ENCODE measurements around the gene NRROS.
"Not testable (repeated sequence)": the region's sequence is repeated elsewhere in the genome, so short reads cannot be mapped to it uniquely, and the experiment has no call there.

The NRROS gene

DNA sequence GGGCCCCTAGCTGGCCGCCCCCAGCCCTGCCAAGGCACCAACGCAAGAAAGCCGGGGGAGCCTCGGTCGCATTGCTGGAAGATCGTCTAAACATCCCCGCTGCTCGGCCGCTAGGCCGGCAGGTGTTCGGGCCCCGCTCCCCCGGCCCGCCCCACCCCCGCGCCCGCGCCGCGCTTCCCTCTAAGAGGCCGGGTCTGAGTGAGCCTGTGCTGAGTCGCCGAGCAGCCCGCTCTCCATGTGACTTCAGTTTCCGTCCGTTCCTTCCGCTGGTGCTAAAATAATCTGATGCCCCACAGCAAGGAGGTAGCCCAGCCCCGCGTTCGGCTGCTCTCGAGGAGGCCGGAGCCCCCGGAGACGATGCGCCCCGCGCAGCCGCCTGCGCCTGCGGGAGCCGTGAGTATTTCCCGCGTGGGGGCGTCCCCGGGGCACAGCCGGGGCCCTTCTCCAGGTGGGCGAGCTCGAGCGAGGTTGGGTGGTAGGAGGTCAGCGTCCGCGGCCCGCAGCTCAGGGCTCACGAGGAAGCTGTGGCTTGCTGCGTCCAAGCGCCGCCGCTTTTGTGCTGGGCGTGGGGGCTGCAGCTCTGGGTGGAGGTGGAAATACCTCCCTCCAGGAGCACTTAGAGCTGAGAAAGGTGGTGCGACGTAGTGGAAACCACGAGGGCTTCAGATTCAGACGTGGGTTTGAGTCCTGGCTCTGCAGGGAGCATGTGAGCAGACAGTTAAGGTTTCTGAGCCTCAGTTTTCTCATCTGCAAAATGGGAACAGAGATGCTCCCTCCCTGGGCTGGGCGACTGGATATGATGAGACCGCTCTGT lies at the start of gene NRROS:
Gene NRROS, plus strand, starts transcription at position 212 of the 814 bp plus-strand sequence. CDS start 14,846 bp downstream, outside the sequence.
- peak; percentile 78 for DNase-seq

DNA sequence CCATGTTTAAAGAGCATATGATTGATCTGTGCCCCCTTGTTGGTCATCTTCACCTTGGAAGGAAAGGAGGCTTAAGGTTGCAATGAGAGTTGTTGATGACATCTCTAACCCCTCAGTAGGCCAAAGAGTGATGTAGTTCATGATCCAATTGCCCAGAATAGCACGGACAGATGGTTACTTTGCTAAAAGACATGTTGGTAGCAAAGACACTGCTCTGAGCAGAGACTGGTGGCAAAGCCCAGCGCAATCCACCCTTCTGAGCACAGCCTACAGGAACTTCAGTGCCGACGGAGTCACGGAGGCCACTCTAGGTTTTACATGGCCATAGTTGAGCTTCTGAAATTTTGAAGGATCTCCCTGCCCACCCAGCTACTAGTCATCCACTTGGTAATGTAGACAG lies 49.2 kb upstream of the NRROS start:
- no peak for DNase-seq

DNA sequence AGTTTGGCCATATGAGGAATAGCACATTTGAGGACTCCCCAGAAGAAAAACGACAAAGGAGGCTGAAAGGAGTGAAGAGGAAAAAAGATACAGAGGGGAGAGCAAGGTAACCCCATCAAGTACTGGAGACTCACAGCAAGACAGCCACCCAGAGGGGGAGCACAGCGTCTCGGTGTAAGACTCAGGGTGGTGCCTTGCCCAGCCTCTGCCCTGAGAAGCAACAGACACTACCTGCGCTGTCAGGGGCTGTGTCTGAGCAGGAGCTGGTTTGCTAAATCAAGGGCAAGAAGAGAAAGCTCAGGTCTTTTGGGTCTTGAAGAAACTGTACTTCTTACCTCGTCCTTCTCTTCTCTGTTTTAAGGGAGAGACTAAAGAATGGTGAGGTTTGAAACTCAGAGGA lies 43.1 kb upstream of the NRROS start:
- DNase-seq, result no peak

DNA sequence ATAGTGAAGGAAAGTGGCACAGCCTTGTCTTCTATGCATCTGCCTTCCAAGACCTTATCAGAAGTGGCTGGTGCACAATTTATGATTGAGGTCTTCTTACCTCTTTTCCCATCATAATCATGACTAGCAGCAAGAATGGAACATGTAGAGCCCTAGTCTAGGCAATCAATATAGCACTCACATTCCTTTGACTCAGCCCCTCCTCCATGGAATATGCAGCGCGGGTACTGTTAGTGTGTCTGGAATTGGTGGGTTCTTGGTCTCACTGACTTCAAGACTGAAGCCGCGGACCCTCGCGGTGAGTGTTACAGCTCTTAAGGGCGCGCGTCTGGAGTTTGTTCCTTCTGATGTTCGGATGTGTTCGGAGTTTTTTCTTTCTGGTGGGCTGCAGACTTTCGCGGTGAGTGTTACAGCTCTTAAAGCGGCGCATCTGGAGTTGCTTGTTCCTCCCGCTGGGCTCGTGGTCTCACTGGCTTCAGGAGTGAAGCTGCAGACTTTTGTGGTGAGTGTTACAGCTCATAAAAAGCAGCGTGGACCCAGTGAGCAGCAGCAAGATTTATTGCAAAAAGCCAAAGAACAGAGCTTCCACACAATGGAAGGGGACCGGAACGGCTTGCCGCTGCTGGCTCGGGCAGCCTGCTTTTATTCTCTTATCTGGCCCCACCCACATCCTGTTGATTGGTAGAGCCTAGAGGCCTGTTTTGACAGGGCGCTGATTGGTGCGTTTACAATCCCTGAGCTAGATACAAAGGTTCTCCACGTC lies 41.3 kb upstream of the NRROS start:
- not testable (repeated sequence) for DNase-seq

DNA sequence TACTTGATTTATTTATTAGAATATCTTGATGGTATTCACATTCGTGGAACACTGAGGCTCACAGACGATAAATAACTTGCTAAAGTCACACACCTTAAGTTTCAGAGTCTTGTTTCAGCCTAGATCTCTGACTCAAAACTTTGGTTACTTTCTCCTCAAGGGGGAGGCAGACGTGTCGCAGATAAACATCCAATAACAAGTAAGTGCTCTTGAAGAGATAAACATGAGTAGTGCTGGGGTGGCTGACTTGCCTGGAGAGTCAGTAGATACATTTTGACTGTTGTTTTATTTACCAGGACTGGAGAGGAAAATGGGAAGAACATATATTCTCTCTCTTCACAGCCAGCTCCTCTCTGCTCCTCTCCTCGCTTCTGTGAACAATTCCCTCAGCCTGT lies 39.8 kb upstream of the NRROS start:
- DNase-seq, result no peak

DNA sequence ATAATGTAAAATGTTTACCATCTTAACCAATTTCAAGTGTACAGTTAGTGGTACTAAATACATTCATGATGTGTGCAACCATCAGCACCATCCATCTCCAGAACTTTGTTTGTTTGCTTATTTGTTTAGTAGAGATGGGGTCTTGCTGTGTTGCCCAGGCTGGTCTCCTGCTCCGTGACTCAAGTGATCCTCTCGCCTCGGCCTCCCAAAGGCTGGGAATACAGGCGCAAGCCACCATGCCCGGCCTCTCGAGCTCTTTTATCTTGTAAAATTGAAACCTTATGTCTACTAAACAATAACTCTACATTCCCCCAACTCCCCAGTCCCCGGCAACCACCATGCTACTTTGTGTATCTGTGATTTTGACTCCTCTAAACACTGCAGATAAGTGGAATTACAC lies 39.1 kb upstream of the NRROS start:
- no peak for DNase-seq

DNA sequence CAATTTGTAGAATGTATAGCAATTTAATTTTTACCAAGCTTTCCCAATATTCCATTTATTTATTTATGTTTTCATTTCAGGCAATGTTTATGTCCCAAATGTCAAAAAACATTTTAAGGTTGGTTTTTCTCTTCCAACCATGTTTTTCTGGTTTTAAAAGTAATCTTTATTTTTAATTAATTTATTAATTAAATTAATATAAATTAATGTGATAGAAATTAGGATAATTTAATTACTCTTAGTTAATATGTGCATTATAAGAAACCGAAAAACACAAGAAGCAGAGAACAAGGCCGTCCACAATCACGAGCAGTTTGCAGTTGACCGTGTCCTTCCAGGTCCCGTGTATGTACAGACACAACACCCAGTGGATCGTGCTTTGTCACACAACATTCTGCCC lies 36.8 kb upstream of the NRROS start:
- DNase-seq, result no peak

DNA sequence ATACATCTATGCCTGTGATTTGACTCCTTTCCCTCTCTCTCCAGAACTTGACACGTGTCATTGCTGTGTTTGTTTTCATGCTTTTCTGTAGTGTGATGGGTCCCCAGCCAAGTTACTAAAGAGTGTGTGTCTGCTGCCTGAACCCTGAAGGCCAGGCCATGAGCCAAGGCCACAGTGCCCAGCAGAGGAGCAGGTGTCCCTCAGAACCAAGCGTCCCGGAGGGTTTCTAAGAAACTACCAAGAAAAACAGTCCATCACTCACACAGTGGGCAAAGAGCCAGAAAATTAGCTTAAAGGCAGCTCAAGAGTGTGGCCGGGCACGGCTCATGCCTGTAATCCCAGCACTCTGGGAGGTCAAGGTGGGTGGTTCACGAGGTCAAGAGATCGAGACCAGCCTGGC lies 35.8 kb upstream of the NRROS start:
- DNase-seq, result peak; percentile 53

DNA sequence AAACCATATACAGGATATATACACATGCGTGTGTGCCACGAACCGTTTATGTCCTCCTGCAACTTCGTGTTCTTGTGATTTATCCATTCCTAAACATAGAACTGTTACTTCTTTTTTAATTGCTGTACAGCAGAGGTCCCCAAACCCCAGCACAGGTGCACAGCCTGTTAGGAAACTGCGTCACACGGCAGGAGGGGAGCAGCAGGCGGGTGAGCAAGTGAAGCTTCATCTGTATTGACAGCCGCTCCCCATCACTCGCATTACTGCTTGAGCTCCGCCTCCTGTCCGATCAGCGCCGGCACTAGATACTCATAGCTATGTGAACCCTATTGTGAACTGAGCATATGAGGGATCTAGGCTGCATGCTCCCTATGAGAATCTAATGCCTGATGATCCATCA lies 34.9 kb upstream of the NRROS start:
- no peak for DNase-seq

DNA sequence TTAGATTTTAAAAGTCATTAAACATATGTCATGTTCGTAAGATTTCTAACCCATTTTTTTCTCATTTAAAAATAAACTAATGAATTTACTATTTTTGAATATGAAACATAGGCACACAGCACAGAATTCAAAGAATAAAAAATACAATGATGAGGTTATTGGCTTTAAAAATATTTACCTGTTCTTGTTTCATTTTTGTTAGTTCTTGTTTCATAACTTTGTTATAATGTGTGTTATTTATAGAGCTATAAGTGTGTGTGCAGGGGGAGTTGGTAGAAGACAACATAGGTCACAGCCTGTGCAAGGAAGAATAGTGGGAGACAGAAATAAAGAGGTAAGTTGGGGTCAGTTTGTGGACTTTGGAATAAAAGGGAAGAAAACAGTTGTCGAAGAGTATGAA lies 30.8 kb upstream of the NRROS start:
- no peak for DNase-seq

DNA sequence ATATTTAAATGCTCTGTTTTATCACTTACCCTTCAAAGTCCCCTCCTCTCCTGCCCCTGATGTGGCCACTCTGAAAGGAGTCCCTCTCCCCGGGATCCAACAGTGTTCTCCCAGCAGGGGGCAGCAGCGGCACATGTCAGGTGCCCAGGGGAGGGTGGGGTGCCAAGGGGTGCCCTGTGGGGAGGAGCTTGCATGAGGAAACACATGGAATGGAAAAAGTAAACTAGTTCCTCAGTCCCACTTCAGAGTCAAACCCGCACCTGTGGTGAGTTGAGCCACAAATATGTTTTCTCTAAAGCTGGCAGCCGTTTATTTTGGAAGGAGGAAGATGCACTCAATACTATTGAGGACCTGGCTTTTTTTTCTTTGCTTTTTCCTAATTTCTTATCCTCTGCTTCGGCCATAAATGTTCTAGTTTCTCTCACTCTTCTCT lies 30.1 kb upstream of the NRROS start:
- peak; percentile 95 for DNase-seq

DNA sequence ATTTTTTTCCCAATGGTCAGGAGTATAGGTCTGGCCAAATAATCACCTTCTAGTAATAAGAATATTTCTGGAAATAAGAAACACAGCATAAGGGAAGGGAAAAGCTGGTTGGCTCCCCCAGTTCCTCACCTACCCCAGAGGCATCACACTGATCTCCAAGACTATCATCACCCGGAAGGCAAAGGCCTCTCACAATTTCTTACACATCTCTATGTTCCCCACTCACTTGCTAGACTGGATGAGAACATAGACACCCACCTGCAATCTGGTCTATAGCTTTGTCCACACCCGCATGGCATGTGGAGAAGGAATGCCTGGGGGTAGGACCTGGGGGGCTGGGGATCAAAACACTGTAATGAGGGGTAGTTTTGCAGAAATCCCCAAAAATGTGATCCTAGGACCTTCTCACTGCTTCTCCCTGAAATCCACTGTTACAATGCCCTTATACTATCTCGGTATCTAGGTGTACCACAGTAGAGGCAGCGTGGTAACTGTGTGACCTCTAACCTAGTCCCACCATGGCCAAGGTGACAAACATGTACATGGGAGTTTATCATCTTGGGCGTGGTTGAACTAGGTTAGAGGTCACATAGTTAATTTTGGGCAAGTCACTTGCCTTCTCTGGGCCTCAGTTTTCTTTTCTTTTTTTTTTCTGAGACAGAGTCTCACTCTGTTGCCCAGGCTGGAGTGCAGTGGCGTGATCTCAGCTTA lies 29.5 kb upstream of the NRROS start:
- no peak for DNase-seq

DNA sequence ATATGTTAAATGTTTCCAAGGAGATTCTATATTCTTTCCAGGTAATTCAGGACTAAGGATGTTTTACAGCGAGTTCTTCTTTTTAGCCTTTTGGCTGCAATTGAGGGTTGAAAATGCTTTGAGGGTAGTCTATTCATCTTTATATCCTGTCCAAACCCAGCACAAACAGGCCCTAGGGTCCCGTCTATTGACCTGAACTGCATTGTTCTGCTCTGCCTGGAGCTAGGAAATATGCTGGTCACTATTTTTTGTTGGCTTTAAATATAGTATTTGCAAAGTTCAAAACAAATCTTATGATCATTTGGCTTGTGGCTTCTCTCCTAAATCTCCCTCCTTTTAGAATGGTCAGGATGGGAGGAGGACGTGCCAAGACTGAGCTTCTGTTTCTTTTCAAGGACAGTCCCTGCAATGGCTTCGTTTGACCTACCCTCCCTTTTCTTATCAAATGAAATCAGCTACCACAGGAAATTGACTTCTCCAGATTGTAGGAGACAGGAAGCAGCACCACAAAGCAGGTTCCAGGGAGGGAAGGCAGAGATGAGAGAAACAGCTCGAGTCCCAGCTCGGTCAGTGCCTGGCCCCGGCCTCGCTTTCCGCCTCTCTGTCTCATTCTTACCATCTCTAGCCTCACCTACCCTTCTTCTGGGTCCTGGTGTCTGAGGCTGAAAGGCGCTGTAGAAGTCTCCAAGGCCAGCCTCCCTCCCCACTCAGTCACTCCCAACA lies 27.6 kb upstream of the NRROS start:
- DNase-seq, result peak; percentile 93

DNA sequence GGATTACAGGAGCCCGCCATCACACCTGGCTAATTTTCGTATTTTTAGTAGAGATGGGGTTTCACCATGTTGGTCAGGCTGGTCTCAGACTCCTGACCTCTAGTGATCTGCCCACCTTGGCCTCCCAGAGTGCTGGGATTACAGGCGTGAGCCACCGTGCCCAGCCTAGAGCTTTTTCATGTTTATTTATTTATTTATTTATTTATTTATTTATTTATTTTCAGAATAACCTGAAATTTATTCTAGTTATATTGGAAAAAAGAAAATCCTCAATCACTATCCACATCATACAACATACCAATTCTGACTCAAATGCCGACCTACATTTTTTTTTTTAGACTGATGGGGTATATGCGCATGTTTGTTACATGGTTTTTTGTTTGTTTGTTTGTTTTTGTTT lies 24.3 kb upstream of the NRROS start:
- DNase-seq, result not testable (repeated sequence)

DNA sequence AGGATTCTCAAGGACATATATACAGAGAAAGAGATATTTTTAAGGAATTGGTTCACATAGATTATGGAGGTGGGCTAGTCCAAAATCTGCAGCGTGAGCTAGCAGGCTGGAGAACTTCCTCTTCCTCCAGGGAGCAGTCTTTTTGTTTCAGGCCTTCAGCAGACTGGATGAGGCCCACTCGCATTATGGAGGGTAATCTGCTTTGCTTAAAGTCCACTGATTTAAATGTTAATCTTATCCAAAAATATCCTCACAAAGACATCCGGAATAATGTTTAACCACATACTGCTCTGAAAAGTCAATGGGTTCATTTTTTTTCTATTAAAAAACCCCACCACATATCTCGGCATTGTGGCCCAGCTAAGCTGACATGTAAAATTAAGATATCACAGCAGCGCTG lies 22.2 kb upstream of the NRROS start:
- DNase-seq, result peak; percentile 29

DNA sequence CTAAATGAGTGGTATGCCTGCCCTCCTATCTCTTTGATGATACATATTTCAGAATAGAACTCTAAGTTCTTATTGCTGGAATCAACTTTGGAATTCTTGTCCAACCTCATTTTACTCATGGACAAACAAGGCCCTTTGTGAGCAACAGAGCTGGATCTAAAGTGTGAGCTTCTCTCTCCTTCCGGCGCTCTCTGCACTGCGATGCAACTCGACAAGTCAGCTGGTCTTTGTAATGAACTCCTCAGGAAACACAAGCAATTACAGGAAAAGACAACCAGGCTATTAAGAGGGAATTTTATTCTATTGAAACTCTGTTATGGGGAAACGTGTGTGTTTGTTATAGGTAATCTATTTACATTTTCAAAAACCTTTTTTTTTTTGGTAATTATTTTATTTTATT lies 20.3 kb upstream of the NRROS start:
- no peak for DNase-seq

DNA sequence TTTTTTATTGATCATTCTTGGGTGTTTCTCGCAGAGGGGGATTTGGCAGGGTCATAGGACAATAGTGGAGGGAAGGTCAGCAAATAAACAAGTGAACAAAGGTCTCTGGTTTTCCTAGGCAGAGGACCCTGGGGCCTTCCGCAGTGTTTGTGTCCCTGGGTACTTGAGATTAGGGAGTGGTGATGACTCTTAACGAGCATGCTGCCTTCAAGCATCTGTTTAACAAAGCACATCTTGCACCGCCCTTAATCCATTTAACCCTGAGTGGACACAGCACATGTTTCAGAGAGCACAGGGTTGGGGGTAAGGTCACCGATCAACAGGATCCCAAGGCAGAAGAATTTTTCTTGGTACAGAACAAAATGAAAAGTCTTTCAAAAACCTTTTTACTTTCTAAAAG lies 19.9 kb upstream of the NRROS start:
- DNase-seq, result not testable (repeated sequence)

DNA sequence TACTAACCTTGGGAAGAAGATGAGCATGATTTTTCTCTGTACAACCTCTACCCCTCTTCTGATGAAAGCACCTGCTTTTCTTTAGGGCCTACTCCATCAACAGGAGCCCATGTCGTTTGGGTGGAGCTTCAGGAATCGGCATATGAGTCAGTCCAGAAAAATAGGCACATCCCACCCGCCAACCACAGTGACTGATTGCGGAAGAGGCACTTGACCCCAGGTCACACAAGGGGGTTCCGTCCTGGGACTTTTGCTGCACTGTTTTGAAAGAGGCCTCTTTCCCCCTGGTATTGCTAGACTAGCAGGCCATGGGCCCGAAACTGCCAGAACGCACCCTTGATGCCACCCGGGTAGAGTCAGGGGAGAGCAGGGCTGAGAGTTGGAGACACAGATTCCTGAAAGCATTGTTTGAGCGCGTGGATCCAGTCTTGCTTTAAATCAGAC lies 19.3 kb upstream of the NRROS start:
- DNase-seq, result peak; percentile 84

DNA sequence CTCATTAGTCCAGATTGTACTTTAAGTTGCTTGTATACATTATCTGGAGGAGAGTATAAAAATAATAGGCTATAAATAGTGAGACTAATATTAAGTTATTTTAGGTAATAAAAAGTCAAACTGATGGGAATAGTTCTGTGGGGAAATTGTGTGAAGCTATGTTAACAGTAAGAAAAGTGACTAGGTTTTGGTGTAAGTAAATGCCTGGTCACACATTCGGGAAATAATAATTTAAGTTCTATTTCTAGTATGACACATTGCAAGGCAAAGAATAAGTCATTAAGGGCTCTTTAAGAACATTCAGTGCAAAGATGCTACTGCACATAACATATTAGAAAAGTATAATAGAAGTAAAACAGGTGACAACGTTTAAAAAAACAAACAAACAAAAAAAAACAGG lies 18.8 kb upstream of the NRROS start:
- DNase-seq, result no peak

DNA sequence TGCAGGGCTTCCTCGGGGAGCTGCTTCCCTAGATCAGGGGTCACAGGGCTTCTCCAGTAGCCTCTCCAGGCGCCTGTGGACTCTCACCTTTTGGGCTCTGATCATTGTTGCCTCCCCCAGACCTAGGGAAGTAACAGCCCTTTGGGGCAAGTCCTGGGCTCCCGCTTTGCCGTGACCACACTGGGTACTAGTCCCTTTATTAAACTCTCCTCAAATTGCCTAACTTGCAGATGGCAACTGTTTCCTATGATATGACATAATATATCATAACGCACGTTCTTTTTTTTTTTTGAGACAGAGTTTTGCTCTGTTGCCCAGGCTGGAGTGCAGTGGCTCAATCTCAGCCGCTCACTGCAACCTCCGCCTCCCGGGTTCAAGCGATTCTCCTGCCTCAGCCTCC lies 17.9 kb upstream of the NRROS start:
- no peak for DNase-seq

DNA sequence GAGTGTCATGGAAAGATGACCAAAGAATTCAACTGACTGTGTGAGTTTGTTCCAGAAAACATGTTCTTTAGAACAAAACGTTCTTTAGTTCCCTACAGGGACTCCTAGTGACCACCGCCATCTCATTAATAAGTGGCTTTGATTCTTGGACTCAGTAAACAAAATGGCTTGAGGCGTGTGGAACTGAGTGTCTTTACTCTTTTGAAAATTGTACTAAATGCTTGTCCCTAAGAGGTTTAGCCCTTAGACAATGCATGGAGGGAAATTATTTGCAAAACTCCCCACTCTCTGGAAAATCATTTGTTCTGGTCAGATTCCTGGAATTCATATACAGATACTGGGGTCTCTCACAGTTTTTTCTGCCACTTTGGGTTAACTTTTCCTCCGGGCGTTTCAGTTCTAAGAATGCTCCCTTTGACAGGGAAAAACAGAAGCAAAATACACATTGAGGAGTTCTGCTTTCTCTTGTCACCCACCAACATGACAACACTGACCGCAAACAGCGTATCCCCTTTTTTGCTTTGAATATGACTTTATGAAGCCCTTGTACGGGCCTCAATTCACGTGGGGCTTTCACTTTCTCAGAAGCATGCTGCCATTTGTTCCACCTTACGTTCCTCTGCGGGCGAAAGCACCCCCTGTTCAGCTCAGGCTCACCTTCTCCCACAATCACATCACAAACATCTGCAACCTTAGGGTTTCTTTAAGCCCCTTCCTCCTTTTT lies 15.3 kb upstream of the NRROS start:
- peak; percentile 45 for DNase-seq

DNA sequence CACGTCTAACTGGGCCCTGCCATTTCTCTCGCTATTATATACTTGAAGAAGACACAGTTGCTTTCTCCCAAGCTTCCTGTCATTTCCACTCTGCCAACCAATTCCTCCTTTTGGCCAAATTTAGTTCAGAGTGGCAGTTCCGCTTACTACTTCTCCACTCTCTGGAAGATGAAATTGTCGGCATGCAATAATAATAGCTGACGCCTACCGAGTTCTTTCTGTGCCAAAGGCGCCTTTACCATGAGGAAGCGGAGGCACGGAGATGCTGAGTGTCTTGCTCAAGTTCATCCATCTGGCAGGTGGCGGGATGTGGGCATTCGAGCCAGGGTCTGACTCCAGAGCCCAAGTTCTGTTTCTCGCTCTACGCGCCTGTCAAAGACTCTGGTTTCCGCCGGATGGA lies 14.6 kb upstream of the NRROS start:
- no peak for DNase-seq

All from GF-D8 (cell line).